T-helper 1 cell treated with Interleukin-12 subunit alpha and Interleukin-12 subunit beta and Interleukin-4 antibody, amounts not matched to agents 30 μg/mL and 1 μg/mL, for 36 hours (primary cell): Measurements from ENCODE around the gene CIAO2B.
"Not testable (repeated sequence)": the region's sequence is repeated elsewhere in the genome, so short reads cannot be mapped to it uniquely, and the experiment has no call there.

Experiments
- H3K27ac Mint-ChIP-seq: one replicate; pipeline ENCODE4 v1.8.0; 2021; ENCODE audit warnings: mild to moderate bottlenecking, mixed read lengths
- H3K27me3 Mint-ChIP-seq: one replicate; pipeline ENCODE4 v1.8.0; 2021; ENCODE audit warnings: low read depth, mixed read lengths
- H3K36me3 Mint-ChIP-seq: one replicate; pipeline ENCODE4 v1.8.0; 2021; ENCODE audit warnings: low read depth, mixed read lengths
- H3K4me1 Mint-ChIP-seq: one replicate; pipeline ENCODE4 v1.8.0; 2021; ENCODE audit warnings: low read depth, mixed read lengths
- H3K4me3 Mint-ChIP-seq: one replicate; pipeline ENCODE4 v1.8.0; 2021; ENCODE audit warnings: mild to moderate bottlenecking, moderate library complexity, mixed read lengths
- H3K9me3 Mint-ChIP-seq: one replicate; pipeline ENCODE4 v1.8.0; 2021; ENCODE audit warnings: mixed read lengths

The CIAO2B gene

DNA sequence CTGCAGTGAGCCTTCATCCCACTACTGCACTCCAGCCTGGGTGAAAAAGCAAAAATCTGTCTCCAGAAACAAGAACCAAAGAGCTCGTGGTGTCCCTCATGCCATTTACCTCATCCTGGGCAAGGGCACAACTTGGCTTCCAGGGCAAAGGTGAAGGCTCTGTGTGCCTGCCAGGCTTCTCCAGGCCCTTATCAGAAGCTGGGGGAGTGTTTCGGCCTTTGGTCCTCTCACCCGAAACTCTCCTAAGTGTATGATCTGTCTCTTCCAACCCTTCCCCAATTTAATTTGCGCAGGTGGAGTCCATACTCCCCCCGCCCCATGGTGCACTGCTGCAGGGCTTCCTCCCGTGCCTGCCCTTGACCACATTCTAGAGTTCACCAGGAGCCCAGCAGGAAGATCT, 2.3 kb upstream of the CIAO2B start:
- H3K27me3 Mint-ChIP-seq: no peaks in the 10 kb centered on the region
- peaks cover 35% of the 10 kb centered on the region for H3K4me1 Mint-ChIP-seq
- H3K36me3 Mint-ChIP-seq: peaks cover 28% of the 10 kb centered on the region
- peak overlapping the region; percentile 74 for H3K27ac Mint-ChIP-seq
- H3K9me3 Mint-ChIP-seq: no peaks in the 10 kb centered on the region
- peak overlapping the region; percentile 63 for H3K4me3 Mint-ChIP-seq

DNA sequence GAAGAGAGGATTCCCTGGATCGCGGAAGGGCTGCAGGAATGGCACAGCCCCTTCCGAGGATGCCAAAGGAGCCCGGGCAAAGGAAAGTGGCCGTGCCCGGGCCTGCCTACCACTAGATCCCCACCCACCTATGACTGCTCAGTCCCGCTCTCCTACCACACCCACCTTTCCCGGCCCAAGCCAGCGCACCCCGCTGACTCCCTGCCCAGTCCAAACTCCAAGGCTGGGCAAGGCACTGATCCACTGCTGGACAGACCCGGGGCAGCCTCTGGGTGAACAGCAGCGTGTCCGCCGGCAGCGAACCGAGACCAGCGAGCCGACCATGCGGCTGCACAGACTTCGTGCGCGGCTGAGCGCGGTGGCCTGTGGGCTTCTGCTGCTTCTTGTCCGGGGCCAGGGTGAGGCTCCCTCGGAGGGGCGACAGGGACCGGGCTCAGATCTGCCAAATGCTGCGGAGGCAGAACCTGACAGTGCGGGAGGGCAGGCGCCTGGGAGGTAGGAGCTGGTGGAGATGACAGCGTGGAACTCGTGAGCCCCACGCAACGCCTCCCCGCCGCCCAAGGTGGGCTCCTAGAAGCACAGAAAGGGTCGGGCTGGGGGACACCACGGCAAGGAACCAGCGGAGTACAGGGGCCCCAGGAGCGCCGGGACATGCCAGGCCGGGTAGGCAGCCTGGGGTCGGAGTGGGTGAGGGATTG, 1.3 kb upstream of the CIAO2B start, which contains the start of gene CES2:
Gene CES2, plus strand, starts transcription at position 203 of the 698 bp plus-strand sequence. Its CDS starts 120 bp downstream, at position 323.
- H3K27ac Mint-ChIP-seq: peak within 1 kb of the TSS; percentile 96
- H3K9me3 Mint-ChIP-seq: no peaks in the 10 kb centered on the region
- peak within 1 kb of the TSS; percentile 97 for H3K4me3 Mint-ChIP-seq
- no peaks in the 10 kb centered on the region for H3K27me3 Mint-ChIP-seq
- peaks cover 28% of the 10 kb centered on the region for H3K36me3 Mint-ChIP-seq
- H3K4me1 Mint-ChIP-seq: peaks cover 35% of the 10 kb centered on the region

DNA sequence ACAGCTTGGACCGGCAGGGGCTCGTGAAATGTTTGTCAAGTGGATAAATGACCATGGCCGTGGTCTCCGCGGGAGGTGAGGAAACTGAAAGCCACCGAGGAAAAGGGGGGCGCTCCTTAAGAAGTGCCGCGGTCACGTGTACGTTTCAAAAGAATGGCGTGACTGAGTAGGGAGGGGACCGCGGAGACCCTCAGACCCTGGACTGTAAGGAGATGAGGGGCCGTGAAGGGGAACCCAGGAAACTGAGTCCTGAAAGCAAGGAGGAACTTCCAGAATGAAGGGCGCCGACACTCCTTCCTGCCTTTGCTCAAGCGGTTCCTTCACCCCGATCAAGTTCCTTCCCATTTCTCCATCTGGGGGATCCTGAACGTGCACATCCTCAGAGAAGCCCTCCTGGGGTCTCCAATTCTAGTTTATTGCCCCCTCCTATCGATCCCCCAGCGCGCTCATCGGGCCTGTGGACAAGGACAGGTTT, 674 bp upstream of the CIAO2B start:
- Mint-ChIP-seq H3K4me3 (peak overlapping the region; percentile 97), H3K4me1 (peaks cover 35% of the 10 kb centered on the region), H3K27ac (peak overlapping the region; percentile 96), H3K36me3 (peaks cover 27% of the 10 kb centered on the region)
- H3K27me3 Mint-ChIP-seq, H3K9me3 Mint-ChIP-seq: not testable (repeated sequence)

DNA sequence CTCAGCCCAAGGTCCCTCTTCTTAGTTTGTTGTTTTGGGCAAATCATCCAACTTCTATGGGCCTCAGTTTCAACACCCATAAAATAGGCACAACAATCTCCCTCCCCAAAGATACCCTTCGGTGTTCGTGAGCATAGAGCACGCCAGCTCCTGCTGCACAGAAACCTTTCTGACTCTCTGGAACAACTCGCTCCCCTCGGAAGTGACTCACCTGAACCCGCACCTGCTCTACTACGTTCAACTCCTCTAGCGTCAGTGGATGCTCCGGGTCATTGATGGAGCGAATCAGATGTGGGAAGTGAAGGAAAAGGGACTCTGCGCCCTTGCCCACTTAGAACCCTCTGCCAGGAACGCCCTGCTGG, 445 bp downstream of the CIAO2B start:
- Mint-ChIP-seq H3K4me1 (peaks cover 35% of the 10 kb centered on the region), H3K27ac (peak overlapping the region; percentile 96), H3K27me3 (no peaks in the 10 kb centered on the region), H3K36me3 (peaks cover 24% of the 10 kb centered on the region), H3K9me3 (no peaks in the 10 kb centered on the region), H3K4me3 (peak overlapping the region; percentile 97)

DNA sequence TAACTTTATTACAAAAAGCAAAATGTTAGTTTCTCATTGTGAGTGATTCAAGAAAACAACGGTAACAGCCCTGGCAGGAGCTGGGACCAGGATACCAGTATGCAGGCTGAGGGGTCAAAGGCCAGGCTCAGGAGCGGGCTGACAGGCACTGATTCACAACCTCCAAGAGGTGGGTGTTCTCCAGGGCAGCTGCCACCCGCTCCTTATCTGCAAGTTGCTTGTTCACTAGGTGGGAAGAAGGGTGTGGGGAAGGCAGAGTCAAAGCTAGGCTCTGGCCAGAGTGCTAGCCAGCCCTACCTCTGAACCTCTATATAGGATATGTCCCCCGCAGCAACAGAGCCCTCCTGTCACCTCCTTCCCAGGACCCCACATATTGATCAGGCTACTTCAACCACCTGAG, 2.1 kb downstream of the CIAO2B start:
- no peaks in the 10 kb centered on the region for H3K27me3 Mint-ChIP-seq
- peak overlapping the region; percentile 97 for H3K4me3 Mint-ChIP-seq
- H3K36me3 Mint-ChIP-seq: peaks cover 24% of the 10 kb centered on the region
- peak overlapping the region; percentile 32 for H3K27ac Mint-ChIP-seq
- H3K9me3 Mint-ChIP-seq: no peaks in the 10 kb centered on the region
- peaks cover 38% of the 10 kb centered on the region for H3K4me1 Mint-ChIP-seq

DNA sequence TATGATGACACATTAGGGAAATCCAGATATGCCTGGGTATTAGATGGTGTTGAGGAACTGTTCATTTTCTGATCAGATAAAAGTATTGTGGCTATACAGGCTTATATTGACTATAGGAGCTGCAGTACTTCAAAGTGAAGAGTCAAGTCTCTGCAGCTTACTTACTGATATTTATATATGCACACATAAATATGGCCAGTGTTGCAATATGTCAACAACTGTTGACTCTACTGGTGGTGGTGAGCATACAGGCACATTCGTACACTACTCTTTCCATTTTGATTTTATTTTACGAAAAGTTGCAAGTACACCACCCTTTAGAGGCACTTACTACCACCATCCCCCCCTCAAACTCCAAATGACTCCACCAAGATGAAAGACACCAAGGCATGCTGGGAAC, 2.5 kb downstream of the CIAO2B start:
- H3K4me1 Mint-ChIP-seq: peaks cover 34% of the 10 kb centered on the region
- peak overlapping the region; percentile 21 for H3K27ac Mint-ChIP-seq
- no peaks in the 10 kb centered on the region for H3K27me3 Mint-ChIP-seq
- H3K9me3 Mint-ChIP-seq: no peaks in the 10 kb centered on the region
- peak overlapping the region; percentile 33 for H3K4me3 Mint-ChIP-seq
- peaks cover 22% of the 10 kb centered on the region for H3K36me3 Mint-ChIP-seq

DNA sequence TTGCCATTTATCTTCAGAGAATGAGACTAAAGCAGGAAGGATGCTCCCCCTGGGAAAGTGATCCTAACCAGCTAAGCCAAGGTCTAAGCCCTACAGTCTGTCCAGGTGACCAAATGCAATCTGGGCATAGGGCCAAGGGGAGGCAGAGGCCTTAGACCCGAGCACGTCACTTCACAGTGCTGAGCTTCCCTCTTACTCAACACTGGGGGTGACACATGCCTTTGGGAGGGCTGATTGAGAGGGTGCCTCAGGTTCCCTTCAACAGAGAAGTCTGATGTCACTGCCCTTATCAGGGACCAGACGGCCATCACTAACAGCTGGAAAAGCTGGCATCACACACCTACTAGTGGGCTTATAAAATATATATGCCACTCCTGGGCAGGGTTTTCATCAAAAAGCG, 4.0 kb downstream of the CIAO2B start:
- H3K4me1 Mint-ChIP-seq: peaks cover 28% of the 10 kb centered on the region
- H3K4me3 Mint-ChIP-seq: no peak overlapping the region
- H3K36me3 Mint-ChIP-seq: peaks cover 18% of the 10 kb centered on the region
- H3K27me3 Mint-ChIP-seq: peaks cover 14% of the 10 kb centered on the region
- H3K27ac Mint-ChIP-seq: no peak overlapping the region
- H3K9me3 Mint-ChIP-seq: no peaks in the 10 kb centered on the region

DNA sequence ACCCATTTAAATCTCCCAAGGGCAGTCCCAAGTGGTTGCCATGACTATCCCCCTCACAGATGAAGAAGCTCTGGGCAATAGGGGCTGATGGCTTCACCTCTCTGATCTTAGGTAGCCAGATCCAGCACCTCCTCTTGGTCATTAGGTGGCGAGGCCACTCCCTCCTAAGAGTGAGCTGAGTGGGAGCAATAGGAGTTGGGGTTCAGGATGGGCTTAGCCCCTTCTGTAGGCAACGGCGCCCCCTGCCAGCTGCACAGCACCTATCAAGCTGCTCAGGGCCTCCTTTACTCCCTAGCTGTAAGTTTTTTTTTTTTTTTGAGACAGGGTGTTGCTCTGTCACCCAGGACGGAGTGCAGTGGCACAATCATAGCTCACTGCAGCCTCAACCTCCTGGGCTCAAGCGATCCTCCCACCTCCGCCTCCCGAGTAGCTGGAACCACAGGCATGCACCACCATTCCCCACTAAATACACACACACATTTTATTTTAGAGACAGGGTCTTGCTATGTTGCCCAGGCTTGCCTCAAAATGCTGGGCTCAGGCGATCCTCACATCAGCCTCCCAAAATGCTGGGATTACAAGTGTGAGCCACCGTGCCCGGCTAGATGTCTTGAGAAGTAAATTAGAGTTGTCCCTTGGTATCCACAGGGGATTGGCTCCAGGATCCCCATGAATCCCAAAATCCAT, 5.4 kb downstream of the CIAO2B start:
- Mint-ChIP-seq H3K27me3 (peaks cover 24% of the 10 kb centered on the region), H3K36me3 (peaks cover 13% of the 10 kb centered on the region), H3K27ac (no peak overlapping the region), H3K4me1 (peaks cover 25% of the 10 kb centered on the region), H3K4me3 (no peak overlapping the region), H3K9me3 (no peaks in the 10 kb centered on the region)

DNA sequence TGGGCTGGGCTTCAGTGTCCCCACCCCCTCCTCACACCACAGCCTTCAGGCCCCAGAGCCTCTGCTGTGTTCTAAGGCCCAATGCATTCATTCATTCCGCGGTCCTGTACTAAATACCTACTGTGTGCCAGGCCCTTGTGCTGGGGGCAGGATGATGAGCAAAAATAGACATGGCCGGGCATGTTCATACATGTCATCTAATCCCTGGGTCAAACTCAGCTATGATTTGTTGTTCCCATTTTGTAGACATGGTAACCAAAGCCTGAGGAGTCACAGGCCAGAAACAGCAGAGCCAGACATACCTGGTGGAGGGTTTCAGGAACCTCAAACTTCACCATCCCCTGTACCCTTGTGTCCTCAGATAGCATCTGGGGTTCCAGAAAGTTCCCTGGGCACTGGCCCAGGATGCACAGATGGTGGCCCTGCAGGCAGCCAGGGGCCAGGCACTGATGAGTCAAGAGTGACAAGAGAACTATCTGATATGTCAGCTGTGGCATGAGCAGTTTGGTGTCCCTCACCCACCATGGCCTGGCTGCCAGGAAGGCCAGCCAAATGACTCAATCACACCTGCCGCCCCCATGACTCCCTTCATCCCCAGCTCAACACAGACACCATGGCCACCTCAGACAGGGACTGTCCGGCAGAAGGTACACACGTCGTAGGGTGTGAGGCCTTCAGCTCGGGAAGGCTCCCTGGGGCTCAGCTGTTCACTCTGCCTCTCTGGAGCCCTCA, 6.1 kb downstream of the CIAO2B start:
- Mint-ChIP-seq H3K27ac (no peak overlapping the region), H3K36me3 (peaks cover 6% of the 10 kb centered on the region), H3K9me3 (no peaks in the 10 kb centered on the region), H3K4me1 (peaks cover 20% of the 10 kb centered on the region), H3K27me3 (peaks cover 32% of the 10 kb centered on the region), H3K4me3 (no peak overlapping the region)

DNA sequence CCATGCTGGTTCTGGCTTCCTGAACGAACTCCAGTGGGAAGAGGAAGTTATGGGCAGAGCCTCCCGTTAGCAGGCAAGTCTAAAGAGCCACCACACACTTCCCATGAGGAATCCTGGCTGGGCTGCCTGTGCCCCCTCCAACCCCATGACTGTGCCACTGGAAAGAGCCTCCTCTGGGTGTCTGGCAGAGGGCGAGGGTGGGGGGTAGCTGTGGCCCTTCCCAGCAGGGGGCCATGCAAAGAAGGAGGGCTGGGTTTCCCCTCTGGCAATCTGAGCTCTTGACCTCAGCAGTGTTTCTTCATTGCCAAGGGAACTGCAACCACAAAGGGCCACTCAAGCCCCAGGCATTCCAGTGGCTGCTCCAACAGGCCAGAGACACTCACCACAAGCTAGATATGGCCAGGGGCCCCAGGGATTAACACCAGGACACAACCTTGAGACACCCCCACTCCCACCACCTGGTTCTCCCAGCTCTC, 7.2 kb downstream of the CIAO2B start:
- H3K9me3 Mint-ChIP-seq: no peaks in the 10 kb centered on the region
- H3K27me3 Mint-ChIP-seq: peaks cover 35% of the 10 kb centered on the region
- peaks cover 15% of the 10 kb centered on the region for H3K4me1 Mint-ChIP-seq
- no peak overlapping the region for H3K27ac Mint-ChIP-seq
- H3K4me3 Mint-ChIP-seq: no peak overlapping the region
- H3K36me3 Mint-ChIP-seq: peaks cover 2% of the 10 kb centered on the region

DNA sequence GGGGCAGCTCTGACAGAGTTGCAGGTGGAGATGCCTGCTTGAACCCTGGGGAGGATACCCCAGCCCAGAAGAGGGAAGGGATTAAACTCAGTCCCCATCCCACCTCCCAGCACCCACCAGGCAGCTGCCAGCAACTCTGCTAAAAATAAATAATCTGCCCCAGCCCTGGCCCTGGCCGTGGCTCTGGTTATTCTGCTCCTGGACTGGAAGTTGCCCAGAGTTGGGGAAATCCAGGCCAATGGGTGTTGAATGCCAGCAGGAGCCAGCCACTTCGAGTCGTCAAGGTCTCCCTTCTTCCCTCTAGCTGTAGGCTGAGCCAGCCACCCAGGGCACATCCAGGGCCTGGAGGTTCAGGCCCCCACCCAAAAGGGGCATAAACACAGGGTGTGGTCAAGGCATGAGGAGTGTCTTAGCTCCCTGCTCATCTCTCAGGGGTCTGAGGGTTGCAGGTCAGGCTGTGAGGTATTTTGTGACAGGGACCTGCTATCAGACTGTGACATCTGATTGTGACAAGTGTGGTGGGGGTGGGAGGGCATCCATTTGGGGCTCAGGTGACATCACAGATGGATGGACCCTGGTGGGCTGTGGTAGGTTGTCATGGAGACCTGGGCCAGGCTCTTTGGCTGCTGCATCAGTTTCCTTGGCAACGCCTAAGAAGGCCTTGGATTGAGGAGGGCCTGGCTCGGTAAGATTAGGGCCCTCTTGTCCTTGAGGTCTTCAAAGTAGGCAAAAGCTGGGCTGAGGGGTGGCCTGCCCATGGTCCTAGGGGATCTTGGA, 7.8 kb downstream of the CIAO2B start:
- no peak overlapping the region for H3K27ac Mint-ChIP-seq
- H3K27me3 Mint-ChIP-seq: peaks cover 37% of the 10 kb centered on the region
- H3K4me1 Mint-ChIP-seq: peaks cover 14% of the 10 kb centered on the region
- no peak overlapping the region for H3K4me3 Mint-ChIP-seq
- H3K9me3 Mint-ChIP-seq: no peaks in the 10 kb centered on the region
- H3K36me3 Mint-ChIP-seq: no peaks in the 10 kb centered on the region

DNA sequence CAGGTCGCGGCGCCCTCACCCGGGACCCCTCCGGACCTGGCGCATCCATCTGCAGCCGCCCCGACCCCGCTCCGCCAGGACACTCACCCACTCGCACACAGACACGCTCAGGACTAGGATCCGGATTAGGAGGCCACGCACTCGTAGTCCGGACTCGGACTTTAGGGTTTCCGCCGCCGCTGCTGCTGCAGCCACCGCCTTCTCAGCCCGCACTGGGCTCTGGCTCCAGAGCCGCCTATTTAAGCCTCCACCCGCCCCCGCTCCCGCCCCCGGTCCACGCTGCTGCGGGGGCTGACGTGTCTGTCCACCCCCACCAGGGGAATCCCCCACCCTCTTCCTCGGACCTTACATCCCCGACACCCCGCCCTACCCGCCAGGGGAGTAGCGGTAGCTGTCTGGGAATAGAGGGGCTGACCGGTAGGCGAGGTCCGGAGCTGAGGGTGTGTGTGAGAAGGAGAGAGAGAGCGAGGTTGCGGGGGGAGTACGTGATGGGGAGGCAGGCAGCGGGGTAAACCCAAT, 8.8 kb downstream of the CIAO2B start, which contains the start of gene RRAD:
Gene RRAD, minus strand, starts transcription at position 214 of the 519 bp plus-strand sequence. CDS start 356 bp downstream, outside the sequence.
- H3K4me1 Mint-ChIP-seq: peaks cover 14% of the 10 kb centered on the region

DNA sequence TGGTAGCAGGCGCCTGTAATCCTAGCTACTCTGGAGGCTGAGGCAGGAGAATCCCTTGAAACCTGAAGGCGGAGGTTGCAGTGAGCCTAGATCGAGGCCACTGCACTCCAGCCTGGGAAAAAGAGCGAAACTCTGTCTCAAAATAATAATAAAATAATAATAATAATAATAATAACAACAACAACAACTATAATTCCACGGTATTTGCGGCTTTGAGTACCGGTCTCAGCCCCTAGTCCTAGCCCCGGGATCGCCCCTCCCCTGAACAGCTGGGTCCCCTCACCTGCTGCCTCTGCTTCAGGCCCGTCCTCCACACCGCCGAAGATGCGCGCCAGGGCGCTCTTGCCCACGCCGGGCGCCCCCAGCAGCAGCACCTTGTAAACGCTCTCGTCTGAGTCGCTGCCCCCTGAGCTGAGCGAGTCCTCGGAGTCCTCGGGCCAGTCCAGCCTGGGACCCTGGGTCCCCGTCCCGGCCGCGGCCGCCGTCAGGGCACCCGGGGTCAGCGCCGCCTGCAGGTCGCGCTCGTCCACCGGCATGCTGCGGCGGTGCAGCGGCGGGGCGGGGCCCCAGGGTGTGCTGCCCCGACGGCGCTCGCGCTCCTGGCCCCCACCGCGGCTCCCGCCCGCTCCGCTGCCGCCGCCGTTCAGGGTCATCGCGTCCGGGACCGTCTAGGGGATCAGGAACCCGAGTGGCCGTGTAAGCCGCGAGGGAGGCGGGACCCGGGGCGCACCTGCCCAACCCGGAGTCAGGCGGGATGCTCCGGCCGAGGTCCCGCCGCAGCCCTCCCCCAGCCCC, 9.5 kb downstream of the CIAO2B start:
- Mint-ChIP-seq H3K4me1 (peaks cover 14% of the 10 kb centered on the region), H3K27ac (no peak overlapping the region), H3K27me3 (peaks cover 42% of the 10 kb centered on the region), H3K9me3 (no peaks in the 10 kb centered on the region), H3K4me3 (no peak overlapping the region), H3K36me3 (no peaks in the 10 kb centered on the region)

More for the DNA sequence above, 8.8 kb downstream of the CIAO2B start, which contains the start of gene RRAD:
- no peaks in the 10 kb centered on the region for H3K9me3 Mint-ChIP-seq
- no peak within 1 kb of the TSS for H3K27ac Mint-ChIP-seq
- no peaks in the 10 kb centered on the region for H3K36me3 Mint-ChIP-seq
- peaks cover 42% of the 10 kb centered on the region for H3K27me3 Mint-ChIP-seq
- H3K4me3 Mint-ChIP-seq: peak within 1 kb of the TSS; percentile 72
